HepG2 (cell line): ENCODE data around the gene GLRB. TPM values are rescaled to one million over a fixed set of nuclear protein-coding genes. Genes with fewer than 3 reads are reported as not detected.

Experiments used
- BATF2 ChIP-seq: sonication (generic); formaldehyde crosslinking; IDR thresholded peaks from 2 replicates; pipeline ENCODE4 v1.8.0; 2022; ENCODE audit warnings: mild to moderate bottlenecking, missing genetic modification reagents, moderate library complexity
- FOXP4 ChIP-seq: sonication (generic); formaldehyde crosslinking; IDR thresholded peaks from 2 replicates; pipeline ENCODE4 v1.4.0; 2020; ENCODE audit warnings: missing genetic modification reagents
- RNF2 ChIP-seq: fragments of 450-650 bp; conservative IDR thresholded peaks from 2 replicates; pipeline ENCODE4 v1.6.1; 2016; ENCODE audit warnings: low read depth
- TRAFD1 ChIP-seq: sonication (generic); formaldehyde crosslinking; IDR thresholded peaks from 2 replicates; pipeline ENCODE4 v1.5.1; 2020; ENCODE audit warnings: missing genetic modification reagents, mild to moderate bottlenecking, borderline replicate concordance
- ZBTB14 ChIP-seq: sonication (generic); formaldehyde crosslinking; IDR thresholded peaks from 2 replicates; pipeline ENCODE4 v1.4.0; 2020; ENCODE audit warnings: missing genetic modification reagents
- ZSCAN31 ChIP-seq: sonication (generic); formaldehyde crosslinking; IDR thresholded peaks from 2 replicates; pipeline ENCODE4 v1.5.0; 2020; ENCODE audit warnings: low read depth, mild to moderate bottlenecking, missing genetic modification reagents
- polyA plus RNA-seq, 8 experiments: library from polyadenylated mRNA; depleted of rRNA in 3 of 8; stranded (reverse) in 7 of 8; unstranded in 1 of 8; fragments of >200 nt; fragmentation: Illumina TruSeq in 4 of 8; extraction: Trizol in 4 of 8; gene quantifications; 2 replicates each; pipeline versions ENCODE4 v1.2.1 to v1.2.3, GENCODE V29; 2011 to 2016; ENCODE audit warnings: low read depth in 4 of 8, missing spikeins in 1 of 8, mixed read lengths in 1 of 8; ENCODE audit not compliant: insufficient read depth in 1 of 8
- small RNA-seq, 3 experiments: library from RNA; depleted of rRNA; stranded (forward); fragments of <200 nt; gene quantifications; one replicate each; pipeline ENCODE3, GENCODE V24; 2012; ENCODE audit warnings: low read depth in 2 of 3, low replicate concordance in 1 of 3; ENCODE audit not compliant: insufficient read length in 3 of 3, insufficient read depth in 2 of 3
- total RNA-seq, 5 experiments: library from RNA; depleted of rRNA; stranded (reverse); fragments of >200 nt; fragmentation: Illumina TruSeq; extraction: Trizol; gene quantifications; 2 replicates each; pipeline ENCODE4 v1.2.3, GENCODE V29; 2016; ENCODE audit warnings: low read depth in 1 of 5

GLRB gene
- total and polyA plus RNA-seq, 2 of the 13 experiments (the other 11 are each of a cell fraction or from before 2014, with no cell fraction given) = 0.17 to 0.24 TPM

GRCh38 chr4:157221426-157221894 lies 145.5 kb downstream of the GLRB start (continued):
- no peak for TF ChIP-seq FOXP4 (CRISPR knock-in tag)
- no peak for TF ChIP-seq RNF2
- TF ChIP-seq TRAFD1 (CRISPR knock-in tag) = no peak
- TF ChIP-seq ZBTB14 (CRISPR knock-in tag) = no peak
- no peak for TF ChIP-seq BATF2
- no peak for TF ChIP-seq ZSCAN31 (CRISPR knock-in tag)

Small RNA genes lying within 50 kb of the gene (small RNA-seq; reads per million reads assigned to genes)
- gene RF00019 = 0 reads per million in 3 experiments
- 0 reads per million in 3 experiments for gene RNU6-582P

Other genes with a start within 250 kb of the GLRB start
- gene PDGFC, start 104.4 kb upstream of the GLRB start, total RNA-seq (2016; rRNA removed; fragmentation: Illumina TruSeq; extraction: Trizol) = 6.8 and 9.1 TPM in 2 replicates
- gene PDGFC, start 104.4 kb upstream of the GLRB start, polyA plus RNA-seq (2011; rRNA removed) = 4.1 and 4.6 TPM in 2 replicates
- gene GRIA2, start 144.6 kb downstream of the GLRB start, total RNA-seq (2016; rRNA removed; fragmentation: Illumina TruSeq; extraction: Trizol) = not detected in 2 replicates
- gene GRIA2, start 144.6 kb downstream of the GLRB start, polyA plus RNA-seq (2011; rRNA removed) = not detected in 2 replicates